Astrocyte of the spinal cord (primary cell): ENCODE data around the gene AGR2.
A peak's percentile ranks its signal among the peaks of the same experiment; 100 is the strongest.

Experiments
- DNase-seq: peaks from one replicate; pipeline ENCODE4 v3.0.0; 2011; ENCODE audit warnings: low read depth, low spot score
- H3K4me3 ChIP-seq: 2 replicates; pipeline ENCODE4 v1.5.1; 2011; ENCODE audit warnings: low read depth, mild to moderate bottlenecking, low read length, moderate library complexity
- CTCF ChIP-seq: IDR thresholded peaks from 2 replicates; pipeline ENCODE4 v1.5.1; 2012; ENCODE audit warnings: low read depth, mild to moderate bottlenecking, low read length, inconsistent platforms
- in situ Hi-C: cut with HindIII; loops from 2 replicates; pipeline ENCODE4 v1.10.0; 2017; ENCODE audit warnings: low sequenced_read_pairs

AGR2 gene

GRCh38 chr7:16815001-16815400 lies 10.2 kb upstream of the AGR2 start:
- in situ Hi-C loops = no loop called here
- no peak for DNase-seq
- H3K4me3 ChIP-seq = no peak overlapping the region
- no peak for TF ChIP-seq CTCF

GRCh38 chr7:16813232-16813616 lies 8.4 kb upstream of the AGR2 start:
- peak; percentile 81 for DNase-seq
- TF ChIP-seq CTCF = no peak
- in situ Hi-C loops = no loop called here
- H3K4me3 ChIP-seq = no peak overlapping the region

- DNase-seq = no peak
- in situ Hi-C loops = no loop called here
- H3K4me3 ChIP-seq = no peak overlapping the region
- no peak for TF ChIP-seq CTCF
Measured at GRCh38 chr7:16812542-16813231, 7.9 kb upstream of the AGR2 start.

- H3K4me3 ChIP-seq = no peak overlapping the region
- DNase-seq = peak; percentile 87
- TF ChIP-seq CTCF = no peak
- in situ Hi-C loops = no loop called here
Measured at GRCh38 chr7:16811551-16811950, 6.8 kb upstream of the AGR2 start.

GRCh38 chr7:16810573-16810972 lies 5.8 kb upstream of the AGR2 start:
- DNase-seq = no peak
- in situ Hi-C loops = no loop called here
- no peak overlapping the region for H3K4me3 ChIP-seq
- TF ChIP-seq CTCF = no peak

- peak; percentile 52 for DNase-seq
- in situ Hi-C loops = no loop called here
- TF ChIP-seq CTCF = no peak
- no peak overlapping the region for H3K4me3 ChIP-seq
Measured at GRCh38 chr7:16810112-16810511, 5.3 kb upstream of the AGR2 start.
